ENCODE results near the gene ASCC3.
"Not testable (repeated sequence)": the region's sequence is repeated elsewhere in the genome, so short reads cannot be mapped to it uniquely, and the experiment has no call there.

ASCC3 gene

GRCh38 chr6:100880853-100881706 lies at the start of gene ASCC3:
Gene ASCC3 (minus strand): TSS chr6:100881329. CDS start chr6:100867997, 13,332 bp downstream.
- peak; percentile 88 for DNase-seq

GRCh38 chr6:100925749-100926148 lies 44.6 kb upstream of the ASCC3 start:
- DNase-seq: no peak

GRCh38 chr6:100924534-100925227 lies 43.6 kb upstream of the ASCC3 start:
- no peak for DNase-seq

- no peak for DNase-seq
Observed at GRCh38 chr6:100923481-100924165, 42.5 kb upstream of the ASCC3 start.

GRCh38 chr6:100920028-100920605 lies 39.0 kb upstream of the ASCC3 start:
- DNase-seq: no peak

GRCh38 chr6:100918152-100918551 lies 37.0 kb upstream of the ASCC3 start:
- no peak for DNase-seq

GRCh38 chr6:100915876-100916275 lies 34.7 kb upstream of the ASCC3 start:
- DNase-seq: no peak

- no peak for DNase-seq
Observed at GRCh38 chr6:100913400-100914276, 32.5 kb upstream of the ASCC3 start.

- no peak for DNase-seq
Observed at GRCh38 chr6:100906325-100906724, 25.2 kb upstream of the ASCC3 start.

- DNase-seq: no peak
Observed at GRCh38 chr6:100905067-100905466, 23.9 kb upstream of the ASCC3 start.

GRCh38 chr6:100904316-100904715 lies 23.2 kb upstream of the ASCC3 start:
- DNase-seq: no peak

GRCh38 chr6:100901582-100901981 lies 20.5 kb upstream of the ASCC3 start:
- no peak for DNase-seq

GRCh38 chr6:100899202-100899601 lies 18.1 kb upstream of the ASCC3 start:
- DNase-seq: no peak

GRCh38 chr6:100897671-100898070 lies 16.5 kb upstream of the ASCC3 start:
- no peak for DNase-seq

- DNase-seq: no peak
Observed at GRCh38 chr6:100893743-100894142, 12.6 kb upstream of the ASCC3 start.

GRCh38 chr6:100892693-100893092 lies 11.6 kb upstream of the ASCC3 start:
- no peak for DNase-seq

GRCh38 chr6:100892116-100892515 lies 11.0 kb upstream of the ASCC3 start:
- DNase-seq: no peak

- no peak for DNase-seq
Observed at GRCh38 chr6:100891079-100891478, 9.9 kb upstream of the ASCC3 start.

GRCh38 chr6:100890646-100891045 lies 9.5 kb upstream of the ASCC3 start:
- not testable (repeated sequence) for DNase-seq

- DNase-seq: no peak
Observed at GRCh38 chr6:100889351-100889750, 8.2 kb upstream of the ASCC3 start.

- no peak for DNase-seq
Observed at GRCh38 chr6:100886076-100886475, 4.9 kb upstream of the ASCC3 start.

- DNase-seq: no peak
Observed at GRCh38 chr6:100883347-100883746, 2.2 kb upstream of the ASCC3 start.

Measured in CD4-positive, alpha-beta T cell treated with Interleukin-15 for 1 hour (primary cell).